Heart left ventricle (tissue), 16 donors: Measurements from ENCODE around the gene ZNF444. TPM values are rescaled to one million over a fixed set of nuclear protein-coding genes. Genes with fewer than 3 reads are reported as not detected.
"Not testable (repeated sequence)": the region's sequence is repeated elsewhere in the genome, so short reads cannot be mapped to it uniquely, and the experiment has no call there.

Source experiments
- ATAC-seq, 4 donors: fragments of 200-7000 bp; cut with Tn5 transposase; one replicate each; pipeline ENCODE4 v1.9.1; 2020 to 2022; ENCODE audit warnings: moderate library complexity in 4 of 4, mild to moderate bottlenecking in 3 of 4, moderate number of reproducible peaks in 1 of 4
- DNase-seq, 5 donors: peaks; one replicate each; pipeline ENCODE4 v3.0.0-alpha.2; 2020
- H3K27ac ChIP-seq, 12 donors: fragments of 200-600 bp; sonication (generic) in 4 of 12; one replicate each; pipeline versions ENCODE4 v1.5.0 to v1.8.0; 2016 to 2022; ENCODE audit warnings: mild to moderate bottlenecking in 2 of 12
- H3K27me3 ChIP-seq, 9 donors: fragments of 200-600 bp; sonication (generic) in 2 of 9; one replicate each; pipeline versions ENCODE4 v1.5.1 to v1.8.0; 2016 to 2022; ENCODE audit warnings: mild to moderate bottlenecking in 3 of 9
- H3K36me3 ChIP-seq, 9 donors: fragments of 200-600 bp; sonication (generic) in 2 of 9; one replicate each; pipeline versions ENCODE4 v1.5.0 to v1.8.0; 2018 to 2022; ENCODE audit warnings: mild to moderate bottlenecking in 2 of 9
- H3K4me1 ChIP-seq, 12 donors: fragments of 200-600 bp; sonication (generic) in 4 of 12; one replicate each; pipeline versions ENCODE4 v1.5.0 to v1.8.0; 2016 to 2022; ENCODE audit warnings: mild to moderate bottlenecking in 3 of 12
- H3K4me3 ChIP-seq, 12 donors: fragments of 200-600 bp; sonication (generic) in 4 of 12; one replicate each; pipeline versions ENCODE4 v1.5.0 to v1.8.0; 2017 to 2022; ENCODE audit warnings: mild to moderate bottlenecking in 9 of 12, moderate library complexity in 4 of 12
- H3K9me3 ChIP-seq, 12 donors: fragments of 200-600 bp; sonication (generic) in 4 of 12; one replicate each; pipeline versions ENCODE4 v1.5.0 to v1.8.0; 2016 to 2022; ENCODE audit warnings: mild to moderate bottlenecking in 1 of 12
- CTCF ChIP-seq, 12 donors: fragments of 200-600 bp; sonication (generic) in 4 of 12; IDR thresholded peaks; one replicate each; pipeline versions ENCODE4 v1.5.0 to v1.8.0; 2018 to 2022; ENCODE audit warnings: antibody characterized with exemption in 12 of 12, mild to moderate bottlenecking in 5 of 12
- POLR2A ChIP-seq, 2 donors: fragments of 450-650 bp; IDR thresholded peaks; one replicate each; pipeline ENCODE4 v1.6.1; 2017; ENCODE audit warnings: antibody characterized with exemption in 2 of 2, mild to moderate bottlenecking in 2 of 2, moderate library complexity in 2 of 2
- WGBS, 4 donors: extraction: QIAGEN DNeasy Blood & Tissue Kit in 2 of 4; methylation state at CpG; one replicate each; pipeline versions ENCODE4 v1.1.5 to v1.1.7; 2013 to 2018; 5-methylcytosine and 5-hydroxymethylcytosine counted together
- intact Hi-C, 10 donors: fragments of 100-400 bp; cut with DNase I; formaldehyde crosslinking; loops; one replicate each; pipeline versions ENCODE4 v1.11.1 to v1.14.2; 2022
- polyA plus RNA-seq, 2 donors: library from polyadenylated mRNA; stranded (reverse); fragments of 200-250 nt; gene quantifications; one replicate each; pipeline ENCODE4 v1.2.3, GENCODE V29; 2013
- total RNA-seq, 9 donors: library from RNA; depleted of rRNA in 2 of 9; stranded (reverse); fragments of >200 nt in 2 of 9; fragmentation: NEBNext Ultra II Directional in 3 of 9; extraction: Animal tissue kit (Norgen Biotek cat#: 25700) in 3 of 9; gene quantifications; one replicate each; pipeline versions ENCODE4 v1.1.0 to v1.2.4, GENCODE V29; 2016 to 2023
- donor health status: ischemic (EF 13 %, LVEDD 7.1; RV severe dilation, severe dysfunction).
- donor health status: healthy with polysubstance abuse.
- donor health status: DM: no; HTN: yes; CAD: no.
- donor health status: DM: no; HTN: no; CAD: no.
- donor health status: ischemic (EF 25% LVEDD 6.9; RV normal size, moderate dysfunction).
- donor health status: ischemic (EF 25% LVEDD 5.7; RV mildly dilated, moderate dysfunction).
- donor health status: healthy.
- donor health status: DM: yes; HTN: yes; CAD: no.
- donor health status: ischemic (EF 35%, LVEDD 5.7; RV mildly dilated, moderate dysfunction).
- donor health status: nonischemic (EF 11% LVEDD 7.7; RV severe dilation, severe dysfunction).
- donor health status: DM: yes; HTN: yes; CAD: no.
- donor health status: PGD.
- donor health status: ischemic (EF 29% LVEDD 5.4; RV normal size, mild dysfunction).
- donor health status: nonischemic (EF 23%, LVEDD 6.1; RV moderate dilation, normal function).

ZNF444 gene
- total and polyA plus RNA-seq, 11 donors, result 14.8 to 35.8 (median 20.1) TPM

GRCh38 chr19:56174086-56174485 is 33.0 kb downstream of the ZNF444 start:
- no peak overlapping the region for H3K4me3 ChIP-seq
- TF ChIP-seq POLR2A (IDR thresholded peaks at IDR 0.05), result no peak
- no peak for TF ChIP-seq CTCF (IDR thresholded peaks at IDR 0.05)
- no peaks in the 10 kb centered on the region for H3K9me3 ChIP-seq
- intact Hi-C loops, result loop anchor here in 3 of 10 donors (5.0 to 10.0 kb wide), 4 partner anchors 97 to 181 kb away; no protein-coding TSS in a partner anchor
- no peaks in the 10 kb centered on the region for H3K36me3 ChIP-seq
- WGBS, 4 donors, result 7 to 14% (median 11%) methylated on average over 9 of the region's 9 CpGs
- ATAC-seq, result no peak
- no peak for DNase-seq
- H3K27ac ChIP-seq, result no peak overlapping the region
- peaks cover 0 to 6% (median 0%) of the 10 kb centered on the region in 12 donors for H3K4me1 ChIP-seq
- H3K27me3 ChIP-seq, result peaks cover 0 to 29% (median 9%) of the 10 kb centered on the region in 9 donors

DNA sequence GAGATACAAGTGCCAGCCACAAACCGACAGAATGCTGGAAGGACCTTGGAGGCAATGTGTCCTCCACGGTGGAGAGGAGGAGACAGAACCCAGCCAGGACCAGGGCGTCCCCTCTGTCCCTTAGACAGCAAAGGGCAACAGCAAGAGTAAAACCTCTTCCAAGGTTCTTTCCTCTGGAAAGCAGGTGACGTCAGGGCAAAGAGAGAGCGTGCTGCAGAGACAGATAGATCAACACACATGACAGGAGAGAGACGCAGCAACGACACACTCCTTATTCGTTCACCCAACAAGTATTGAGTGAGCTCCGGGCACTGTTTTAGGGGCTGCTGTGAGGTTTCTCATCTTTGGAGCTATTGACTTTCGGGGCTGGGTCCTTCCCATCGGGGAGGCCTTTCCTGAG is 33.5 kb downstream of the ZNF444 start:
- Histone ChIP-seq H3K27ac (no peak overlapping the region), H3K9me3 (no peaks in the 10 kb centered on the region), H3K27me3 (peaks cover 0 to 33% (median 9%) of the 10 kb centered on the region in 9 donors), H3K4me3 (no peak overlapping the region), H3K4me1 (peaks cover 0 to 6% (median 0%) of the 10 kb centered on the region in 12 donors), H3K36me3 (no peaks in the 10 kb centered on the region)
- intact Hi-C loops, result loop anchor here in 3 of 10 donors (5.0 to 10.0 kb wide), 4 partner anchors 97 to 180 kb away; no protein-coding TSS in a partner anchor
- WGBS, 4 donors, result 44 to 53% (median 48%) methylated on average over 11 of the region's 11 CpGs
- DNase-seq (no peak), ATAC-seq (no peak)
- TF ChIP-seq CTCF (IDR thresholded peaks at IDR 0.05), result no peak
- no peak for TF ChIP-seq POLR2A (IDR thresholded peaks at IDR 0.05)

DNA sequence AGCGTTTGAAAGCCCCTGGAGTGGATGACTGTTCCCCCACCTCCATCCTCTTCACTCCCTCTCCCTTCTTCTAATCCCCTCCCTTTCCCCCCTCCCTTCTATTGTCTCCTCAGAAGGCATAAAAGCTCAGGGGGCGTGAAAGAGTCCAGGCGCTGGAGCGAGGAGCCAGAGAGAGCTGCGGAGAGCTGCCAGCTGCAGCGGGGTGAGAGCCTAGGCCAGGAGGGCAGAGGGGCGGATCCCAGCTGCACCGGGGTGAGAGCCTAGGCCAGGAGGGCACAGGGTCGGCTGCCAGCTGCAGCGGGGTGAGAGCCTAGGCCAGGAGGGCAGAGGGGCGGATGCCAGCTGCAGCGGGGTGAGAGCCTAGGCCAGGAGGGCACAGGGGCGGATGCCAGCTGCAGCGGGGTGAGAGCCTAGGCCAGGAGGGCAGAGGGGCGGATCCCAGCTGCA is 34.8 kb downstream of the ZNF444 start, which contains the start of gene GALP:
TSS of gene GALP (plus strand) at position 148 of the 447 bp plus-strand sequence. CDS start 1,101 bp downstream, outside the sequence.
- H3K4me1 ChIP-seq, H3K4me3 ChIP-seq, ATAC-seq, H3K36me3 ChIP-seq, H3K27ac ChIP-seq, DNase-seq, H3K9me3 ChIP-seq: not testable (repeated sequence)
- H3K27me3 ChIP-seq, result peaks cover 0 to 35% (median 9%) of the 10 kb centered on the region in 9 donors
- WGBS, 4 donors, result 44 to 54% (median 49%) methylated on average over 14 to 15 of the region's 15 CpGs
- intact Hi-C loops, result loop anchor here in 3 of 10 donors (10.0 kb wide), 3 partner anchors 159 to 179 kb away; no protein-coding TSS in a partner anchor

- not testable (repeated sequence) for H3K36me3 ChIP-seq, ATAC-seq, H3K9me3 ChIP-seq, H3K4me3 ChIP-seq, H3K27ac ChIP-seq, DNase-seq, H3K4me1 ChIP-seq
- H3K27me3 ChIP-seq, result peaks cover 0 to 35% (median 9%) of the 10 kb centered on the region in 9 donors
- WGBS, 4 donors, result 76 to 81% (median 78%) methylated on average over 6 to 11 of the region's 11 CpGs; no CpG with 5 or more reads in 1 of the 4 donors
- intact Hi-C loops, result loop anchor here in 3 of 10 donors (10.0 kb wide), 3 partner anchors 158 to 178 kb away; no protein-coding TSS in a partner anchor
These were observed 35.2 kb downstream of the ZNF444 start for GRCh38 chr19:56176310-56176709.

- TF ChIP-seq POLR2A (IDR thresholded peaks at IDR 0.05) (no peak), CTCF (IDR thresholded peaks at IDR 0.05) (no peak)
- Histone ChIP-seq H3K27me3 (peaks cover 0 to 35% (median 9%) of the 10 kb centered on the region in 9 donors), H3K27ac (no peak overlapping the region), H3K4me1 (peaks cover 0 to 2% (median 0%) of the 10 kb centered on the region in 12 donors), H3K4me3 (no peak overlapping the region), H3K9me3 (no peaks in the 10 kb centered on the region), H3K36me3 (no peaks in the 10 kb centered on the region)
- WGBS, 4 donors, result 73 to 80% (median 76%) methylated on average over 18 of the region's 18 CpGs
- ATAC-seq (no peak), DNase-seq (no peak)
- intact Hi-C loops, result loop anchor here in 3 of 10 donors (10.0 kb wide), 3 partner anchors 158 to 178 kb away; no protein-coding TSS in a partner anchor
These were observed 35.8 kb downstream of the ZNF444 start for GRCh38 chr19:56176881-56177280.
